Ovary (tissue), 3 donors: ENCODE data around the gene SORCS3.

Experiments used
- CTCF ChIP-seq, 3 donors: fragments of 450-650 bp in 2 of 3; fragments of 200-600 bp in 1 of 3; IDR thresholded peaks; one replicate each; pipeline versions ENCODE4 v1.5.1 to v1.8.0; 2016 to 2022; ENCODE audit warnings: antibody characterized with exemption in 3 of 3, mild to moderate bottlenecking in 1 of 3
- EP300 ChIP-seq: sonication (generic); formaldehyde crosslinking; IDR thresholded peaks from one replicate; pipeline ENCODE4 v1.6.1; 2017; ENCODE audit warnings: antibody characterized with exemption
- POLR2A ChIP-seq: fragments of 450-650 bp; IDR thresholded peaks from one replicate; pipeline ENCODE4 v1.6.1; 2017; ENCODE audit warnings: antibody characterized with exemption, mild to moderate bottlenecking, moderate library complexity
- donor health status: DM: no; HTN: no; CAD: no.

DNA sequence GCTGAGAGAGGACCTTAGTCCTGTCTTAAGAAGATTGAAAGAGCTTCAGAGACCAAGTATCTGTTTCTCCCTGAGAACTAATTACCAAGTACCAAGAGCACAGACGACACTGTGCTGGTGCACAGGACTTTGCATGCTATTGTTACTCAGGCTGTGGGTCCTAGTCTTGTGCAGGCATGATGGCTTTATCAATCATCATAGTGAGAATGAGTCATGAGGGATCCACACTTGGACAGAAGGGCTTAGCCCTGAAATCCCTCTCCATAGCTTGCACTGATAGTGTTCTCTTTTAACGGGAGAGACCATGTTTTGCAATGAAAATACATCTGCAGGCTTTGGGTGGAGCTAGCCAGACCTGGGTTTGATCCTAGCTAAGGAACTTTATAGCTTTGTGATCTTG, 93.3 kb downstream of the SORCS3 start:
- TF ChIP-seq POLR2A = no peak
- no peak for TF ChIP-seq EP300
- TF ChIP-seq CTCF (IDR thresholded peaks at IDR 0.05) = no peak
